Measurements from ENCODE around the gene INPP5B.
"Not testable (repeated sequence)": the region's sequence is repeated elsewhere in the genome, so short reads cannot be mapped to it uniquely, and the experiment has no call there.

Gene INPP5B

DNA sequence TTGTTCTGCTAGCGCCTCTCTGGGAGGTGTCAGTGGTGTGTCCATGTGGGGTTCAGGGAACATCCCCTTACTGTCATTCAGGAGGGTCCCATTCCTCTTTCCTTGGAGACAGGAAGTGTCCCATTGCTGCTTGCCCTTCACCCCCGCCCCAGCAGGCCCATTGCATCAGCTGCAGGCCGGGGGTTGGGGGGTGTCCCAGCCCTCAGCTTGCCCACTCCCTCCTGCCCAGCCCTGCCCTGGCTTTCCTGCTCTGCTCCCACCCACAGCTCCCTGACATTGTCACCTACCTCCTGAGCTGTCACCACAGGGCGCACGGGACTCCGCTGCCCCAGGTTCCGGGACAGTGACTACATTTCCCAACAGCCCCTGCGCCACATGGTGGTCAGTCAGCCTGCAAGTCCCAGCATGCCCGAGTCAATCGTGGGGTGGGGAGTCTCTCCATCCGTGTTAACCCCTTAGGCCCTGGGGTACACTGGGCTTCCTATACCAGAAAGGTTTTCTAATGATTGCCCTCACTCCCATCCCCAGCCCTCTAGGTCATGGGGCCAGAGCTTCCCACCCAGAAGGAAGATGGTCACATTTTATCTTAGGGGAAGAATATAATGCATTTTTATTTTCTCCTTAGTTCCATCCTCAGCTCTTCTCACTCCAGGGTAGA, at the start of gene INPP5B:
Gene INPP5B, minus strand, starts transcription at position 351 of the 658 bp plus-strand sequence. CDS start 745 bp downstream, outside the sequence.
- peak; percentile 65 for DNase-seq

DNA sequence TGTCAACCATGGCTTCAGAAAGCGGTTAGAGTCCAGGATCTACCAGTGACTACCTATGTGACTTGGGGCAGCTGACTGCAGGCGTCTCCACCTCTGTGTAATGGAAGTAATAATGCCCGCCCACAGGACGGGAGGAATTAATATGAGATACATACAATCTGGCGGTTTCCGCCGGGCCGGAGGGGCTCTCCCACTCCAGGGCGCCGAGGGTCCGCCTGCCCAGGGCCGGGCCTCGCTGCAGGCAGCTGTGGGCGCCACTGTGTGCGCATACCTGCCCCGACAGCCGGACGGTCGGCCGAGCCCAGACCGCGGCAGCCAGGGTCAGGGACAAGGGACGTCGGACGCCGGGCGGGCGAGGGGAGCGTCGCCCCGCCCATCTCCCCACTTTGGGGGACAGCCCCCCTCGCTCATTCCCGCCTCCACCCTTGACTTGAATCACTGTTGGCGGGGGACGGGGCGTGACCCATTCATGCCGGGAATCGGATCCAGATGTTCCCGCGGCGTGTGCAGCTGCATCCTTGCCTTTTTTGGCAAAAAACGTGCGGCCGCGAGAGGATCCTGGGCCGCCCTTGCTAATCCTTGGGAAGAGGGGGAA, 49.0 kb upstream of the INPP5B start:
- DNase-seq, result no peak

DNA sequence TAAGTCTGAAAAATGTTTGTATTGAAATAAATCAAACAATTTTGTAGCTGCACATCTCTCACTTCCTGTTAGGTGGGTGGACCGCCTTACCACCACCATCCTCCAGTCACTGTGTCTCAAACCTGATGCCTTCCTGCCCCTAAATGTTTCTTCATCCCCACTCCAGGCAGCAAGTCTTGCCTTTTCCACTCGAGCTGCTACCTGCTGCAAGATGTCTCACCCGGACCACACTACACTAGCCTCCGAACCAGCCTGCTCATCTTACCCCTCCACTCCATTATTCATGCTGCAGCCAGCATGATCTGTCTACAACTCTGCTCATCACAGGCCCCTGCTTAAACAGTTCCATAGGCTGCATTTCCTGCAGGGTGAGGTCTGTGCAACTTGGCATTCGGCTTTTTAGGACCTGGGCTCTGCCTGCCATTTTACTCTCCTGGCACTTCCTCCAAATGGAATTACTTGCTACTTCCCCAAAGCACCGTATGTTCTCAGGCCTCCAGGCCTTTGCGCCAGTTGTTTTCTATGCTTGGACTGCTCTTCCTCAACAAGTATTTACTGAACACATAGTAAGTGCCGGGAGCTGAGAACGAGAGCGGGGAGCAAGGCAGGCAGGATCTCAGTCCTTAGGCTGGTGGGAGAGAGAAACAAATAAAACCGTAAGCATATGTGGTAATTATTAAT, 48.2 kb upstream of the INPP5B start:
- DNase-seq, result no peak

DNA sequence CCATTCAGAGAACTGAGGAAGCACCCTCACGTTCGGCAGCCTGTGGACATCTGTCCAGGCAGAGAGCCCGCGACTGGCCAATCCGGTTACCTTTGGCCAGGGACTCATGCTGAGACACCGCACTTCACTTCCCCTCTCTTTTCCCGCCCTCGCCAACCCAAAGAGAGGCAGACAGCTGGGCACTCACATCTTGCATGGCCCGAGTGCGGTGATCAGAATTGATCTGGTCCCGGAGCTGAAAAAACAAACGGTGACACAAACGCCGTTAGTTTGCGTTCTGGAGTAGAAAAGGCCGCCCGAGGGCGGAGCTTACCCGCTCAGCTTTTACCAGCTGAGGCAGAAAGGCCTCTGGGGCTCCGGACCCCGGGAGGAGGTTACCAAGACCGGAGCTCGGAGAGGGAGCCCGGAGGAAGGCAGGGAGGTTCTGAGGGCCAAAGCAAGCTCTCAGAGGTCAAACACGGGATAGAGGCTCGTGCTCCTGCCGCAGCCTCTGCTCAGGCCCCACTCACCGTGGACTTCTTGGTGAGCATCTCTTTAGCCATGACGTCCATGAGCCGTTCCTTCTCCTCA, 42.6 kb upstream of the INPP5B start:
- peak; percentile 61 for DNase-seq

DNA sequence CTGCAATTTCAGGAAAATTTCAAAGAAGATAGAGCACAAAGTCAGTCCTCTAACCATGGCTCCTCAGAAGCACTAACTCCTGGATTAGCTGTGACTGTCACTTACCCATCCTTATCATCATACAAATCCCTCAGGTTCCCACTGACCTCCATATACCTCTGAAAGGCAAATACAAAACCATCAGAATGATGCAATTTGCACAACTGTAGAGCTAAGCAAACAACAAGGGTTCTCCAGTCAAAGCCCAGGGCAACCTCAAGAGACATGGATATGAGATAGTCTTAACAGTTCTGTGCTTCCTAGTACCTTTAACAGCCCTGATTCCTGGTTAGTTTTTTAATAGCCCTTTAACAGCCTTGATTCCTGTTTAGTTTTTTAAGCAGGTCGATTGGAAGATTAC, 40.8 kb upstream of the INPP5B start:
- DNase-seq, result no peak

DNA sequence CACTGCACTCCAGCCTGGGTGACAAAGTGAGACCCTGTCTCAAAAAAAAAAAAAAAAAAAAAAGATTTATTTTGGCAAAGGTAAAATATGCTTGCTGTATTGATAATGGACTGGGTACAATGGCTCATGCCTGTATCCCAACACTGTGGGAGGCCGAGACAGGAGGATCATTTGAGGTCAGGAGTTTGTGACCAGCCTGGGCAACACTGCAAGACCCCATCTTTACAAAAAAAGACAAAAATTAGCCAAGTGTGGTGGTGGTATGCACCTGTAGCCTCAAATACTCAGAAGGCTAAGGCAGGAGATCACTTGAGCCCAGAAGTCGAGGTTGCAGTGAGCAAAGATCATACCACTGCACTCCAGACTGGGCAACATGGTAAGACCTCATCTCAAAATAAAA, 36.7 kb upstream of the INPP5B start:
- DNase-seq, result no peak

DNA sequence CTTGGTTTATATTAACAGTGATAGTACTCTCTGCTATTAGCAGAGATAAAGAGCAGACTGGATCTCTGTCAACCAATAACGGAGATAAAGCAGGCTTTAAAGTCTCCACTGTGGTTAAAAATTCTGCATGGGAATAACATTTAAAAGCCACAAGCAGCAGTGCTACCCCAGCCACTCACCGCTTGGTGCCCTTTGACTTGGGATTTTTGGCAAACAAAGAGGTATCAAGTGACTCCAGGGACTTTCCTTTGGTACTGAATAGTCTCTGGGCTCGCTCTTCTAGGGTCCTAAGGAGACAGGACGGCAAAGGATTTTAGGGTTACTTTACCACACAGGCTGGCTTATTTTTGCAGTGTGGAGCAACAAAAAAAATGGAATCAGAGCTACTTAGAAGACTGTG, 31.7 kb upstream of the INPP5B start:
- DNase-seq, result no peak

DNA sequence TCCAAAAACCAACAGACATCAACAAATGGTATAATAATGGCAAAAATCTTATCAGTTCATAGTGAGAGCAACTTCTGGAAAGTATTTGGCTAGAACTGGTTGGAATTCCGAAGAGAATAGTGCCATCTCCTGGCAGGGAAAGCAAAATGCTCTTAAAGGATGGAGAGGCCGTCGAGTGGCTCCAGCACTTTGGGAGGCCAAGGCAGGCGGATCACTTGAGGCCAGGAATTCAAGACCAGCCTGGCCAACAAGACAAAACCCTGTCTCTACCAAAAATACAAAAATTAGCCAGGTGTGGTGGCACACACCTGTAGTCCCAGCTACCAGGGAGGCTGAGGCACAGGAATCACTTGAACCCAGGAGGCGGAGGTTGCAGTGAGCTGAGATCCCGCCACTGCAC, 28.2 kb upstream of the INPP5B start:
- not testable (repeated sequence) for DNase-seq

DNA sequence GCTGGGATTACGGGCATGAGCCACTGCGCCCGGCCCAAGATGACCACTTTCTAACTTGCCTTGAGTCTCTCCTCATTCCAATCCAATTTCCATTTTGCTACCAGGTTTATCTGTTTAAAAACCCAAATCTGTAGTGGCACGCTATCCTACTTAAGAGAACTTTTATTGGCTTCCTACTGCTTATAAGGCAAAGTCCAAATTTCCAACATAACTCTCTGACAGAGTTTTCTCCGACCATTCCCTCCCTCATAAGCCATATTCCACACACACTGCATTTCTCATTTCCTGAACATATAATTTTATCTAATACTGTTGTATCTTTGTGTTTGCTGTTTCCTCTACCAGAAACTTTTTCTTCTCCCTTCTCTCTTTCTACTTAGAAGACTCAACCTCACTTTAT, 27.7 kb upstream of the INPP5B start:
- no peak for DNase-seq

DNA sequence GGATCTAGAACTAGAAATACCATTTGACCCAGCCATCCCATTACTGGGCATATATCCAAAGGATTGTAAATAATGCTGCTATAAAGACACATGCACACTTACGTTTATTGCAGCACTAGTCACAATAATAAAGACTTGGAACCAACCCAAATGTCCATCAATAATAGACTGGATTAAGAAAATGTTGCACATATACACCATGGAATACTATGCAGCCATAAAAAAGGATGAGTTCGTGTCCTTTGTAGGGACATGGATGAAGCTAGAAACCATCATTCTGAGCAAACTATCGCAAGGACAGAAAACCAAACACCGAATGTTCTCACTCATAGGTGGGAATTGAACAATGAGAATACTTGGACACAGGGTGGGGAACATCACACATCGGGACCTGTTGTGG, 26.8 kb upstream of the INPP5B start:
- not testable (repeated sequence) for DNase-seq

DNA sequence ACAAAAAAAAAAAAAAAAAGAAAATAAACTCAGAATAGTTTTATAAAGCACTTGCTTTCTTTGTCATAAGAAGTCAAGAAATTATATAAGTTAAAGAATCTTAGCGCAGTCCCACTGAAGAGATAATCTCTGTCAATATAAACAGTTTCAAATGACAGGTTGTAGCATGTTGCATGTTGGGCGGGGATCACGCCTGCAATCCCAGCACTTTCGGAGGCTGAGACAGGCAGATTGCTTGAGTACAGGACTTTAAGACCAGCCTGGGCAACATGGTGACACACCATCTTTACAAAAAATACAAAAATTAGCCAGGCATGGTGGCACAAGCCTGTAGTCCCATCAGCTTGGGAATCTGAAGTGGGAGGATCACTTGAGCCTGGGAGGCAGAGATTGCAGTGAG, 18.4 kb upstream of the INPP5B start:
- DNase-seq, result no peak

DNA sequence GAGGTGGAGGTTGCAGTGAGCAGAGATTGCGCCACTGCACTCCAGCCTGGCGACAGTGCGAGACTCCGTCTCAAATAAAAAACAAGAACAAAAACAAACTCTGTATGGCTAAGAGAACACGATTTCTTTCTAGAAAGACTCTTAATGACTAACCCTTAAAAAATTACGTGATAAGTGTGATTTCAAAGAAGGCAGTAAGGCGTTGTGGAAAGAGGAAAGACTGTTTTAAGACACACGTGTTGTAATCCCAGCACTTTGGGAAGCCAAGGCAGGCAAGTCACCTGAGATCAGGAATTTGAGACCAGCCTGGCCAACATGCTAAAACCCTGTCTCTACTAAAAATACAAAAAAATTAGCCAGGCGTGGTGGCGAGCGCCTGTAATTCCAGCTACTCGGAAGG, 17.3 kb upstream of the INPP5B start:
- DNase-seq, result not testable (repeated sequence)

DNA sequence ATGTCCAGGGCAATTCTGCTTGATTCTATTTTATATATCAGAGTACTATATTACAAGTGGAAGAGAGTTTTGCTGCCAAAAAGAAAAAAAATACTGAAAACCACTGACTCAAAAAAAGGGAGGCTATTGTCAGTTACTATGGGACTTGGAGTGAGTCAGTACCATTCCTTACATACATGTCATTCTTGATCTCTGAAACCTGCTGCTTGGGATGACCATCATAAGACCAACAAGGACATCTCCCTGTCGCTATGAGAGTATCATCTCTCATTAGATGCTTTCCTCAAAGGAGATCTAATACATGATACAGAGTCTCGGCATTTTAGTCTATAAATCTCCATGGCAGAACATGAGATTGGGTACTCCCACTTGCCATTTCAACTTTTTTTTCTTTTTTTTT, 11.8 kb upstream of the INPP5B start:
- DNase-seq, result no peak

DNA sequence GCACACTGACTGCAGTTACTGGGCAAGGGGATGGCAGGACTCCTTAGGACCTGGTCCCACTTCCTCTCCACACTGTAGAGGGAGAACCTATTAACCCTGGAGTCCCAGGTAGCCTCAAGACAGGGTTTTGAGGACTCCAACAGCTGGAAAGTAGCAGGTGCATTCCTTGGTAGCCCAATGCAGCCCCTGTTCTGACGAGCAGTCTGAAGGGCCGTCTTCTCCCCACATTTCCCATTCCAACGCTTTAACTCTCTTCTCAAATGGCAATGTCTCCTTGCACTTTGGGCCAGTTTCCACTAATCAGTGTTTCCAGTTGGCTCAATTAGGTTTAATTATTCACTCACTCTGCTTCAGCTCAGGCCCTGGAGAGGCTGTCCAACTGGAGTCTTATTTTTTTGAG, 8.8 kb upstream of the INPP5B start:
- no peak for DNase-seq

DNA sequence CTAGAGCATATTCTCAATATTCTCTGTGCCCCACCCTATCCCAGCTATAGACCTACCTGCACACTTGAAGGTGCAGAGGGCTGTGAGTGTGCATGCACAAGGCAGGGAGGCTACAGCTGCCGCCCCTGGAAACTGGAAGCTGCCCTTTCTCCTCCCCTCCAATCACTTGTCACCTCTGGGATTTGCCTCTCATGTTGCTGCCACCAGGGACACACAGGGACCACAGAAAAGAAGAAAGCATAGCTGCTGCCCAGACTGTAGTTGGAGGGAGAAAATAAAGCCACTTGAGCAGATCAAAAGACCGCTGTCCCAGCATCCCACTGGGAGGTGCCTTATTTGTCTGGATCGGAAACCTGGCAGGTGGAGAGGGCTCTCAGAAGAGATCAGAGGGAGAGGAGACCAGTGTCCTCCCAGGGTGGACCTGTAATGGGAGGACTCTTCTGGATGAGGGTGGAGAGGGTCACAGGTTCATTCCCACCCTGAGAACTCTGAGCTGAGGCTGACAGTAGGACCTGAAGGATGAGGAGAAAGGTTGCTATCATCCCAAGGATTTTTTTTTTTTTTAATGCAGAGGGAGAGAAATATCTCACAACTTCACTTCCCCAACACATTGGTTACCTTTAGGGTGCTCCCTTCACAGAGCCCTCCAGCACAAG, 7.6 kb upstream of the INPP5B start:
- DNase-seq, result no peak

DNA sequence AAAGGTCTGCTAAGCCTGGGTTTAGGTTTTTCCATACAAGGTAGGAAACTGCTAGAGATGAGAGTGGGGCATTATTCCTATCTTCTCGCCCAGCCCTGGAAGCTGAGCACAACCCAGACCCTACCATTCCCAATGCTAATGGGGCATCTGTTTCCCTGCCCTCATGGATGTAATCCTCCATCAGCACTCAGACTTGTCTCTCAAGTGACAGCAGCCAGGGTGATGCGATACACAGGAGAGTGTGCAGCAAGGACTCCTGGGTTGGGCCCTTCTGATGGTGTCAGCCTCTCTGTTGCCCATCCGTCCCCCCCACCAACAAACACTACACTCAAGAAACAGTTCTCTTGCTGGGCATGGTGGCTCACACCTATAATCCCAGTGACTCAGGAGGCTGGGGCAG, 5.9 kb upstream of the INPP5B start:
- DNase-seq, result no peak

DNA sequence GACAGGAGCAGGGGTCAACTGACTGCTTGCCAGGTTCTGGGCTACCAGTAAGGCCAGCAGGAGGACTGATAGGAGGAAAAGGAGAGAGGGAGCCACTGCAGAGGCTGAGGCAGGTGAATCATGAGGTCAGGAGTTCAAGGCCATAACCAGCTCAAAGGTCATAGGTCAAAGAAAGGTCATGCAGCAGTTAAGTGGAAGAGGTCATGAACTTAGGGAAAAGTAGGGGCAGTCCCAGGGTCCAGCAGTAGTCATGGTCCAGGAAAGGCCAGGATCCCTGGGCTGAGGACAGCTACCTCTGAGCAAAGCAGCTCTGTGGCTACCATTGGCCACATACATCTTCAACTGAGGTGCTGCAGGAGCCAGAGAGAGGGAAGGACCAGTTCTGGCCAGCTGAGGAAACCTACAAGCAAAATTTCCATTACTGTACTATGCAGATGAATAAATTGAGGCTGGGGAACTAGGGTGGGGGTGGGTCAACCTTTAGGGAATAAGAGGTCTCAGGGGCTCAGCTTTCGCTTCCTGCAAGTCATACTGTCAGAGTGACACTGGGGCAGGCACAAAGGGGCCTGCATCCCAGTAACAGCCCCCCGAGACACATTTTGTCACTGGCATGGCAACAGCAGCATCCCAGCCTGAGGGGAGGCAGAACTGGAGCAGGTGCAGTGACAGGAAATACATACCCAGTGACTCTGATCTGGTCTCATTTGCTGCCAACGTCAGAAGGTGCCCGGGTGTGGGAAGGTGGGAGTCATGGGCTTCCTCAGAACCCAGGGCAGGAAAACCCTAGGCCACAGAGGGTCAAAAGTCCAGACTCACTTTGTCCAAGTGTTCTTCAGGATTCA, 5.2 kb upstream of the INPP5B start:
- no peak for DNase-seq

DNA sequence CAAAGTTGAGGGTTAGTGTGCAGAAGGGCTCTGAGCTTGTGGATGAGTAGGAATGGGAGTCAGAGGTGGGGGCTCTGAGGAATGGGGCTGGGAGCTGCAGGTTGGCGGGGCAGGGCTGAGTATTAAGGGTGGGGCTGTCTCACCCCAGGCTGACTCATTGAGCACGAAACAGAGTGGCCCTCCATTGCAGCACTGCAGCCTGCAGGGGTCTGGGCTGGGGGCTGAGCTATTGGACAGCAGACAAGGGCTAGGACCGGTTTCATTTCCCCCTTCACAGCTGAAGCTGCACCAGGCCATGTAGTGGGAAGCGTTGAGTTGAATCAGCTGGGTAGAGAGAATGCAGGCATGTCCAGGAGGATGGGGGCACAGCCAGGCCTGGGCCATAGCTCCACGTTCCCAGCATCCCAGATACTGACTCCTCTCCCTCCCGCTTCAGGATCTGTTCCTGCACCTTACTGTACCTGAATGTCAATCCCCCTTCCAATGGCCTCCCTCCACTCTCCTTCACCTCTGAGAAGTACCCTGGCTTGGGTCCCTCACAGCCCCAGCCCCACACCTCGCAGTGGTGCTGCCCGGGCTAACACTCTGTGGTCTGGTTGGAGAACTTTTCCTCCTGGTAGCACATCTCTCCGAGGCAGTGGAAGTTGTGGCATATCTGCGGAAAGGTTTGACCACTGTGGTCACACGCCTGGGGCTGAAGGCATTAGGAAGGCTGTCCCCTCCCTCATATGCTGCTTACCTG, 4.4 kb upstream of the INPP5B start:
- DNase-seq, result no peak

DNA sequence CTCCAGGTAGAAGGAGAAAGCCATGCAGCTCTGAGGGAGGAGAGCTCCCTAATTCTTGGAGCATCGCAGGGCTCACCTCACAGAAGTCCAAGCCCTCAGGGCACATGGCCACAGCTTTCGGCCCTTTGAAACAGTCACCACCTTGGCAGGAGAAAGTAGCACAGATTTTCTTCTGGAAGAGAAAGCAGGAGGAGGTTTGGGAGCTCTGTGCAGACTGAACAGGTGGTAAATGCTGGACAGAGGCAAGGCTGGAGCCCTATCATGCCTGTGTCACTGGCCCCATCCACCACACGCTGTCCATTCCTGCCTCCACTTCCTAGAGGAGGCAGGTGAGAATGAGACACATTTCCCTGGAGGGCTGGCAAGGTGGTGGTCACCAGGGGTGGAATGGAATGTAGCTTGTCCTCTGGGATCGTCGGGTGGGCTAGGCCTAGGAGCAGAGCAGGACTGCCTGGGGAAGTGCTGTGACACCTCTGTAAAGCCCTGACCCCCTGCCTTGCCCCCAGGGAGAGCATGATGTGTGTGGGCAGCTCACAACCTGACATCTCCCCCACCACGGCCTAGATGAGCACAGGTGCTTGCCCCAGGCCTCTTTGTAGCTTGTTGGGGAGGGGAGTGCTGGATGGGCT, 2.8 kb upstream of the INPP5B start:
- DNase-seq, result no peak

DNA sequence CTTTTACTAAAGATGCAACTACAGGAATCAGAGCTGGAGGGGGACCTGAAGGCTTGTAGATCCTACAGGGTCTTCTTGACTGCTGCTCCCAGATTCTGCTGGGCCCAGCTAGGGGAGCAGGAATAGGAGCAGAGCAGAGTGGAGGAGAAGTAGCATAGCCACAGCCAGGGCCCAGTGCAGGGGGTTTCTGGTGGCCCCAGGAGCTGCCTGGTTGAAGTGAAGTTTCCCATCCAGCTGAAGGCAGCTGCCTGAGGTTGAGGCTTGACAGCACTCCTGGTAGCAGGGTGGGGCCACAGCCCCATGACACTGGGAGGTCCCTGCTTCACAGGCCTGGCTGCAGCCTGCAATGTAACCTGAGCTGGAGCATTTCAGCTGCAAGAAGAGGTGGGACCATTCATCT, 2.0 kb upstream of the INPP5B start:
- no peak for DNase-seq

DNA sequence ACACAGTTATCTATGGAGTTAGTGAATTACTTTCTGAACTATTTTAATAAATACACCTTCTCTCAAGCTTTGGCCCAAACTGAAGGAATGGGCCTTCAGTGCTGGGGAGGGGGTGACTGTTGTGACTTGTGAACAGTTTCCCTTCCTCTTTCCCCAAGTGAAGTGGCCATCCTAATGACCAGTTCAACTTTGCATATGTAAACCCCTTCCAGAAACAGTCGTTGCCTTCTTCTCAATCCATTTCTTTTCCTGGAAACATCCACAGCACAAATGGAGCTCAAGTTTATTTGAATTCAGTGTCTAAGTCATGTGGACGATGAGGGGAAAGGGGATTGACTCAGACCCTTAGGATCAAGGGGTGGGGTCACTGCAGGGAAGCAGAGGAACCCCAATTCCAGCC, 1.3 kb upstream of the INPP5B start:
- DNase-seq, result no peak

Data from activated CD4-positive, CD25-positive, alpha-beta regulatory T cell treated with anti-CD3 and anti-CD28 coated beads, Interleukin-2, amount 50 U/mL, for 72 hours (primary cell).